Heart right ventricle (tissue), 16 donors: Measurements from ENCODE around the gene FAM50B. TPM values are rescaled to one million over a fixed set of nuclear protein-coding genes. Genes with fewer than 3 reads are reported as not detected.
A peak's percentile ranks its signal among the peaks of the same experiment; 100 is the strongest.

Experiments
- ATAC-seq, 8 donors: fragments of 200-7000 bp; cut with Tn5 transposase; one replicate each; pipeline ENCODE4 v1.9.1; 2020; ENCODE audit warnings: mild to moderate bottlenecking in 8 of 8, moderate library complexity in 8 of 8, moderate number of reproducible peaks in 1 of 8
- DNase-seq, 2 donors: peaks; one replicate each; pipeline ENCODE4 v3.0.0-alpha.2; 2020
- H3K27ac ChIP-seq, 10 donors: fragments of 200-600 bp; sonication (generic) in 2 of 10; one replicate each; pipeline versions ENCODE4 v1.5.0 to v1.8.0; 2020 to 2022; ENCODE audit warnings: mild to moderate bottlenecking in 3 of 10
- H3K27me3 ChIP-seq, 7 donors: fragments of 200-600 bp; one replicate each; pipeline ENCODE4 v1.8.0; 2021 to 2022; ENCODE audit warnings: mild to moderate bottlenecking in 2 of 7
- H3K36me3 ChIP-seq, 9 donors: fragments of 200-600 bp; sonication (generic) in 1 of 9; one replicate each; pipeline versions ENCODE4 v1.5.0 to v1.8.0; 2020 to 2022; ENCODE audit warnings: mild to moderate bottlenecking in 2 of 9
- H3K4me1 ChIP-seq, 9 donors: fragments of 200-600 bp; sonication (generic) in 1 of 9; one replicate each; pipeline versions ENCODE4 v1.5.0 to v1.8.0; 2020 to 2022; ENCODE audit warnings: mild to moderate bottlenecking in 4 of 9
- H3K4me3 ChIP-seq, 10 donors: fragments of 200-600 bp; sonication (generic) in 2 of 10; one replicate each; pipeline versions ENCODE4 v1.5.0 to v1.8.0; 2020 to 2022; ENCODE audit warnings: mild to moderate bottlenecking in 7 of 10, moderate library complexity in 2 of 10
- H3K9me3 ChIP-seq, 11 donors: fragments of 200-600 bp in 10 of 11; sonication (generic) in 2 of 11; one replicate each; pipeline versions ENCODE4 v1.5.0 to v1.8.0; 2013 to 2022; ENCODE audit warnings: mild to moderate bottlenecking in 2 of 11, control low read depth in 1 of 11, moderate library complexity in 1 of 11
- CTCF ChIP-seq, 9 donors: fragments of 200-600 bp; sonication (generic) in 2 of 9; IDR thresholded peaks; one replicate each; pipeline versions ENCODE4 v1.5.0 to v1.8.0; 2021 to 2022; ENCODE audit warnings: antibody characterized with exemption in 9 of 9, mild to moderate bottlenecking in 5 of 9, moderate library complexity in 1 of 9
- WGBS, 2 donors: extraction: QIAGEN DNeasy Blood & Tissue Kit; methylation state at CpG; one replicate each; pipeline ENCODE4 v1.1.7; 2013; ENCODE audit warnings: inconsistent platforms in 1 of 2; 5-methylcytosine and 5-hydroxymethylcytosine counted together
- intact Hi-C, 10 donors: fragments of 100-400 bp; cut with DNase I; formaldehyde crosslinking; loops; one replicate each; pipeline versions ENCODE4 v1.11.1 to v1.14.2; 2022
- polyA plus RNA-seq, 2 donors: library from polyadenylated mRNA; stranded (reverse); fragments of 200-250 nt; gene quantifications; one replicate each; pipeline ENCODE4 v1.2.3, GENCODE V29; 2013
- total RNA-seq, 10 donors: library from RNA; stranded (reverse); fragmentation: NEBNext Ultra II Directional in 3 of 10; extraction: Animal tissue kit (Norgen Biotek cat#: 25700) in 3 of 10; gene quantifications; one replicate each; pipeline versions ENCODE4 v1.2.1 to v1.2.4, GENCODE V29; 2021 to 2023
- donor health status: Arrhythmogenic right ventricular cardiomyopathy.
- donor health status: ischemic (EF 13 %, LVEDD 7.1; RV severe dilation, severe dysfunction).
- donor health status: healthy with polysubstance abuse.
- donor health status: DM: no; HTN: yes; CAD: no.
- donor health status: DM: no; HTN: no; CAD: no.
- donor health status: ischemic (EF 25% LVEDD 6.9; RV normal size, moderate dysfunction).
- donor health status: ischemic (EF 25% LVEDD 5.7; RV mildly dilated, moderate dysfunction).
- donor health status: healthy.
- donor health status: DM: yes; HTN: yes; CAD: no.
- donor health status: Ischemic cardiomyopathy.
- donor health status: ischemic (EF 35%, LVEDD 5.7; RV mildly dilated, moderate dysfunction).
- donor health status: nonischemic (EF 11% LVEDD 7.7; RV severe dilation, severe dysfunction).
- donor health status: DM: yes; HTN: yes; CAD: no.
- donor health status: PGD.
- donor health status: ischemic (EF 29% LVEDD 5.4; RV normal size, mild dysfunction).
- donor health status: nonischemic (EF 23%, LVEDD 6.1; RV moderate dilation, normal function).

The FAM50B gene
- total and polyA plus RNA-seq, 12 donors, result 5.9 to 31.3 (median 22.4) TPM

- Histone ChIP-seq H3K27ac (no peak overlapping the region), H3K4me3 (no peak overlapping the region), H3K27me3 (no peaks in the 10 kb centered on the region), H3K4me1 (peaks cover 0 to 21% (median 16%) of the 10 kb centered on the region in 9 donors), H3K9me3 (no peaks in the 10 kb centered on the region), H3K36me3 (no peaks in the 10 kb centered on the region)
- 74 to 77% methylated on average over 9 of the region's 9 CpGs for WGBS, 2 donors
- DNase-seq (no peak), ATAC-seq (no peak)
- intact Hi-C loops, result loop anchor here in 1 of 10 donors (10.0 kb wide), 1 partner anchor 141 kb away; no protein-coding TSS in a partner anchor
- no peak for TF ChIP-seq CTCF (IDR thresholded peaks at IDR 0.05)
Observed at GRCh38 chr6:3843379-3844096, 5.6 kb upstream of the FAM50B start.

- 94% methylated on average over 5 of the region's 5 CpGs for WGBS, 2 donors
- intact Hi-C loops, result loop anchor here in 1 of 10 donors (10.0 kb wide), 1 partner anchor 141 kb away; no protein-coding TSS in a partner anchor
- H3K36me3 ChIP-seq, result no peaks in the 10 kb centered on the region
- no peak overlapping the region for H3K4me3 ChIP-seq
- TF ChIP-seq CTCF (IDR thresholded peaks at IDR 0.05), result no peak
- no peak overlapping the region for H3K27ac ChIP-seq
- H3K9me3 ChIP-seq, result no peaks in the 10 kb centered on the region
- ATAC-seq (no peak), DNase-seq (no peak)
- H3K4me1 ChIP-seq, result peaks cover 0 to 24% (median 16%) of the 10 kb centered on the region in 9 donors
- H3K27me3 ChIP-seq, result no peaks in the 10 kb centered on the region
Observed at GRCh38 chr6:3844097-3844463, 5.1 kb upstream of the FAM50B start.

GRCh38 chr6:3847521-3847920, 1.7 kb upstream of the FAM50B start:
- intact Hi-C loops, result loop anchor here in 5 of 10 donors (5.0 to 10.0 kb wide), 6 partner anchors 85 to 145 kb away; partner anchors contain the start of gene PXDC1 (in 1 of the 5)
- peak overlapping the region in 1 of 10 donors; percentile 17 for H3K27ac ChIP-seq

GRCh38 chr6:3848380-3848779, 793 bp upstream of the FAM50B start:
- peak in 4 of 8 donors; percentile 1 to 13 (median 5) for ATAC-seq
- H3K4me1 ChIP-seq, result peaks cover 0 to 28% (median 5%) of the 10 kb centered on the region in 9 donors
- DNase-seq, result no peak
- intact Hi-C loops, result loop anchor here in 5 of 10 donors (5.0 to 10.0 kb wide), 6 partner anchors 84 to 144 kb away; partner anchors contain the start of gene PXDC1 (in 1 of the 5)
- WGBS, 2 donors, result 83 to 85% methylated on average over 9 of the region's 9 CpGs
- H3K4me3 ChIP-seq, result peak overlapping the region in 8 of 10 donors; percentile 26 to 69 (median 64)
- no peak for TF ChIP-seq CTCF (IDR thresholded peaks at IDR 0.05)
- H3K9me3 ChIP-seq, result no peaks in the 10 kb centered on the region
- no peaks in the 10 kb centered on the region for H3K27me3 ChIP-seq
- H3K27ac ChIP-seq, result peak overlapping the region in 9 of 10 donors; percentile 3 to 83 (median 72)
- no peaks in the 10 kb centered on the region for H3K36me3 ChIP-seq

More at GRCh38 chr6:3847521-3847920, 1.7 kb upstream of the FAM50B start:
- no peaks in the 10 kb centered on the region for H3K9me3 ChIP-seq
- no peaks in the 10 kb centered on the region for H3K27me3 ChIP-seq
- peaks cover 0 to 28% (median 6%) of the 10 kb centered on the region in 9 donors for H3K4me1 ChIP-seq
- WGBS, 2 donors, result 77 to 81% methylated on average over 3 of the region's 3 CpGs
- no peak overlapping the region for H3K4me3 ChIP-seq
- H3K36me3 ChIP-seq, result no peaks in the 10 kb centered on the region
- no peak for DNase-seq
- no peak for ATAC-seq
- TF ChIP-seq CTCF (IDR thresholded peaks at IDR 0.05), result no peak
